ENCODE measurements around the gene NLGN1.

NLGN1 gene

DNA sequence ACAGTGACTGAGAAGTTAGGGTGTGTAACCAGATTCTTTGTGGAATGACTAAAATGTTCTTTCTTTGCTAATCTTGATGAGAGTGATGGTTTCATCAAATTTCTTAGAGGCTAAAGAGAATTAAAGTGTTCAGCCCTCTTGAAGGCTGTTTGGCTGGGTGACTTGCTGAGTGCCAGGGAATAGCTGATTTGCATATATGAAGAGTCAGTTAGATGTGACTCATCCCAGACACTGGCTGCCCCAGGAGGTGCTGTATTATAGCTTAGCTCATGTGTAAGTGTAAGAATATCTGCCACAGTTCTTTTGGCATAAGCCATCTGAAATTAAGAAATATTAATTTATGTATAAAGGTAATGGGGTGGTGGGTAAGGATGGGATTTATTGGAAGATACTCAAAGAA lies 535.1 kb downstream of the NLGN1 start:
- Histone ChIP-seq H3K27ac (no peak overlapping the region), H3K4me3 (no peak overlapping the region)

DNA sequence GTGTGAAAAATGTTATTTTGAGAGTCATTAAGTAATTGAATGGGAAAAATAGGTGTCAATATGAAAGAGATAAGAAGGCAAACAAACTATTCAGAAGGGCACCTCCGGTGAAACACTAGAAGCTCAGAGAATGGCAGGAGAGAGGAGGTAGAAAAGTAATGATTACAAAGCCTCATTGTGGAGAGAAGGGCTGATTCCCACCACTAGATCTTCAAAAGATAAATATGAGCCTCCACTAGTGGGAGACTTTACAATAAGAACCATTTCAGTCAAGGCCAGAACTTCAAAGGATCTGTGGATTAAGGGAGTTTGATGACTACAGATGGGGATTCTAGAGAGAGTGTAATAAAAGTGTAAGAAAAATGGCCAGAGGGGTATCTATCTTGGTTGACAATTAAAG lies 535.6 kb downstream of the NLGN1 start:
- no peak overlapping the region for H3K4me3 ChIP-seq

DNA sequence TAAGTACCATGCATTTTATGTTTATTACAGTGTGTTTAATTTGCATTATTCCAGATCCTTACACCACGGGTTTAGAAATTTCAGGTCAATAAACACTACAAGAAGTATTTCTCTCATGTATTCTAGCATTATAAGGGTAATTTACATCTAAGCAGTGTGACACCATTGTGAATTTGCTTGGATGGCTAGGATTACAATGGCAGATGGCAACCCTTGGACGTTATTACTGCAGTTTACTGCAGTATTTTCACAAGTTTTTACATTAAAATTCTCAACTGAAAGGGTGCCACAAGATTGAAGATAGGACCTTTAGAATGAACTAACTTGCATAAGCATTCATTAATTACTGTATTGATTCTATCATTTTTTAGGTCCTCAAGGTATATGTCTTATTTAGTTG lies 538.8 kb downstream of the NLGN1 start:
- Histone ChIP-seq H3K27ac (no peak overlapping the region), H3K4me3 (no peak overlapping the region)

More for the DNA sequence above, 535.6 kb downstream of the NLGN1 start:
- no peak overlapping the region for H3K27ac ChIP-seq

DNA sequence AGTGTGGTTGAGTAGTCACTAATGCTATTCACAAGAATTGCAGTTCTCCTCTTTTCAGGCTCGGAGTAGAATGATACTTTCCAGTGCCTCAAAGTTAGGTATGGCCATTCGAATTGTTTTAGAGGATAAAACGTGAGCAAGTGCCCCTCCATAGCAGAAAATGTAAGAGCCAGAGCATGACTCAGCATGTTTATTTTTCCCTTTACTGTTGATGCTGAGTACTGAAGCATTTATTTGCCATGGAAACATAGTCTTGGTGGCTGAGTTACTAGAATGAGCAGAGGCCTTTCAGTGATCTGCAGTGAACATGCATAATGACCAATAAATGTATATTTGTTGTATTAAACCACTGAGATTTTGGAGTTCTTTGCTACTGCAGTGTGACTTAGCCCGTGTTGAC lies 540.6 kb downstream of the NLGN1 start:
- Histone ChIP-seq H3K4me3 (no peak overlapping the region), H3K27ac (no peak overlapping the region)

DNA sequence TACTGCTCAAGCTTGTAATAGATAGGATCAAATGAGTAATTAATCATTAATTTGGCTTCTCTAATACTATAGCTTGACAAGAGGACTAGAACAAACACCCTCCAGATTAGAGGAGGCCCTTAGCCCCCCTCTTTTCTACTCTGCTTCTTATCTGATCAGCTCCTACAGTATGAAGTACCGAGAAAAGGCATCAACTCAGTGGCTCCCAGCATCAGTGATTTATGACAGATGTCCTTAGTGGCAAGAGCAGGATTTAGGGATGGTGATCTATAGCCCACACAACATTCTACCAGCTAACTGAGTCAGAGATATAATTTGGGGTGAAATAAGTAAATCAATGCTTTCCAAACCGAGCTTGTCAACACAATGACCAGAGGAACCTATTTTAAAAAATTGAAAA lies 541.1 kb downstream of the NLGN1 start:
- no peak overlapping the region for H3K4me3 ChIP-seq

DNA sequence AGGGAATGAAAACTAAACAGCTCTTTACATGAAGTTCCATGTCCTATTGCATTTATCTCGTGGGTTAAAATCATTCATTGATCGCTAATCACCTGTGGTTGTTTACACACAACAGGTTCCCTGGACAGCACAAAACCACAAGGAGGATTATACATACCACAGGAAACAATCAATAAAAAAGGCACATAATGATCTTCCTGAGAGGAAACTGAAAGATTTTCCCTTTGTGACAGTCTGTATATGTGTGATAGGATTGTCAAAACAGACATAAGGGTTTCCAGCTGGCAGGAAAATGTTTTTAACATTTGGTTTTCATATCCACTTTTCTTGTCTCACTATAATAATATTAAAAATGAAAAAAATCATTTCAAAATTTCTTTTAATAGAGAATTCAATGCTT lies 541.8 kb downstream of the NLGN1 start:
- H3K4me3 ChIP-seq, result no peak overlapping the region
- H3K27ac ChIP-seq, result no peak overlapping the region

More for the DNA sequence above, 541.1 kb downstream of the NLGN1 start:
- no peak overlapping the region for H3K27ac ChIP-seq

DNA sequence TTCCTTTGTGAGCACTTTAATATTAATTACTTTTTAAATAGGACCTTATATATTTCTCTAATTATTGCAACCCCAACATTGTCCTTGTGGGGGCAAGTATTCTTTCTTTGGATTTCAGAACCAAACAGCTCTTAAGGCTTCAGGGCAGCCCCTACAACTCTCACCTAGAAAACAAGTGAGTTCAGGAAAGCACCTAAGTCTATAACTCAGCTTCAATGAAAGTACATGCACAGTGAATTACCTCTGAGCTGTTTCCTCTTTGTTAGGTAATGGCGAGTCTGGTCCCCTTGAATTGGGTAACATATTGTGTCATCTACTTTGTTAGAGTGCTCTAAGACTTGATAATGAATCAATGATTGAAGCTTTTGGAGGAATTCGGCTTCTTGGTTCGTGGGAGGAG lies 545.7 kb downstream of the NLGN1 start:
- Histone ChIP-seq H3K27ac (no peak overlapping the region), H3K4me3 (no peak overlapping the region)

DNA sequence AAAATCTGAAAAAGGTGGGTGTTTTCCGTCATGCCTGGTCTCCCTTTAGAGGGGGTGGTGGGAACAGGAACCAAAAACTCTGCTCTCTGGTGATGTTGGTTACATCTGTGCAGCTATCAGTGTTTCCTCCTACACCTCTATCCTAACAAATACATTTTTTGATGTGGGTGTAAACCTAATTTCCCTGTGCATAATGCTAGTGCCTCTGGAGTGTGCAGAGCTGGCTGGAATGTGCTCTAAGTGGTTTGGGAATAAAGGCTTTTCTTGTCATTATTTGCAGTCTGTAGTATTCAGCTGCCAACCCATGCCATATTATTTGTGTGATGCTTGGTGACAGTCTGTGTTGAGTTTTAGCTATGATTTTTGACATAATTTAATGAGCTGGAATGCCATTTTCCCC lies 547.6 kb downstream of the NLGN1 start:
- H3K27ac ChIP-seq, result no peak overlapping the region
- H3K4me3 ChIP-seq, result no peak overlapping the region

DNA sequence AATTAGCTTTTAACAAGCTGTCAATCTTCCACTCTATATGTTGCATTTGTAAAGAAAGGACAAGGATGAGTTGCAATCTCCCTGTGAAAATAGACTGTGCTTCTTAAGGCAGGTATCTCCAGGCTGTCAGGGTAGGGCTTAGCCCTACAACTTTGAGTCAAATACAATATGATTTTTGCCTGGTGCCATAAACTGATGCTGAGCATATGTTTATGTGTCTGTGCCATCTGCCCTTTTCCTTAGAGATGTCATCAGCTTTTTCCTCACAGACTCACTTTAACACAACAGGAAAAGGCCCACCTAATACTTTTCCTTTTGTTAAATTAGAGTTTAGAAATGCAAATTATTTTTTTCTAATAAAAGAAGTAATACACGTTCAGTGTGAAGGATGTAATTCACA lies 548.3 kb downstream of the NLGN1 start:
- H3K27ac ChIP-seq, result no peak overlapping the region
- H3K4me3 ChIP-seq, result no peak overlapping the region

DNA sequence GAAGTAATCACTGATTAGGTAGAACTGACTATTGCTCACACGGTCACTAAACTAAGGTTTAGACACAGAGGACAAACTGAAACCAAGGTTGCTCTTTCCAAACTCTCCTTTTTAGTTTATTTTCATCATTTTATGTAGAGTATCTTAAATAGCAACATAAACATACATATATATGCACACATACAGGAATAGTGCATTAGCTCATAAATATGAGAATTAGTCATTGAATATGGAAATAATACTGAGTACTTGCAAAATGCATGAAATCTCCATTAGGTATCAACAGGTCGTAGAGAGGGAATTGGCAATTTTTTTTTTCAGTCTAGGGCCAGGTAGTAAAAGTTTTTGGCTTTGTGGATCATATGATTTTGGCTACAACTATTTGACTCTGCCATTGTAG lies 557.1 kb downstream of the NLGN1 start:
- Histone ChIP-seq H3K4me3 (no peak overlapping the region), H3K27ac (no peak overlapping the region)

DNA sequence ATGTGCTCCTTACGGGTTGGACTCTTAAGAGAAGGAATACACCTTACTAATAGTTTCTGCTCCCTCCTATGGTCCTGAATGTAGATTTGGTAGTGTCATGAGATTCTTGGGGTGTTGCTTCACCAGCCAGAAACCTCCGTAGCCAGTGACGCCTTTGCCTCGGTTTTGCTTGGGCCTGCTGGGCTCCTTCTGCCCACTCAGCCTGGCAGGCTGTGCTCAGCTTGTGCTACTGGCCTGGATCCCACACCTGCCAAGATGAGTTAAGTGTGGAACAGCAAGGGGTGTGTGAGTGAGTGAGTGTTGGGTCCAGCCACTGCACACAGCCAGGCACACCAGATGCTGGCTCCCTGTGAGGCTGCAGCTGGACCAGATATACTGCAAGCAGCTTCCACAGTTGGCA lies 560.1 kb downstream of the NLGN1 start:
- H3K27ac ChIP-seq, result no peak overlapping the region
- no peak overlapping the region for H3K4me3 ChIP-seq

DNA sequence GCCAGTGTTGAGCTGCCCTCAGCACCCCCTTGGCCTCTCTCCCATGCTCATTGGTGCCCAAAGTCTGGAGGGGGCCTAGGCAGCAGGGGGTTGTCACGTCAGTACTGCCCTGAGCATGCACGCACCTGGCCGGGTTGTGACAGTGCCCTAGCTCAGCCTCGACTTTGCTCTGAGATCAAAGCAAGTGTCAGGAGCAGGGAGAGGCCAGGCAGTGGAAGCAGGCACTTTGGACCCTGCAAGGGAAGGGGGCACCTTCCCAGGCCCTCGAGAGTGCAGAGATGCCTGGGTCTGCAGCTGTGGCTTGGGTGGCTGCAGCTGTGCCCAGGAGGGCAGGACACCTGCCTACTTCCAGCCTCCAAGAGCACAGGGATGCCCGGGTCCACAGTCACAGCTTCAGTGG lies 561.3 kb downstream of the NLGN1 start:
- Histone ChIP-seq H3K4me3 (no peak overlapping the region), H3K27ac (no peak overlapping the region)

DNA sequence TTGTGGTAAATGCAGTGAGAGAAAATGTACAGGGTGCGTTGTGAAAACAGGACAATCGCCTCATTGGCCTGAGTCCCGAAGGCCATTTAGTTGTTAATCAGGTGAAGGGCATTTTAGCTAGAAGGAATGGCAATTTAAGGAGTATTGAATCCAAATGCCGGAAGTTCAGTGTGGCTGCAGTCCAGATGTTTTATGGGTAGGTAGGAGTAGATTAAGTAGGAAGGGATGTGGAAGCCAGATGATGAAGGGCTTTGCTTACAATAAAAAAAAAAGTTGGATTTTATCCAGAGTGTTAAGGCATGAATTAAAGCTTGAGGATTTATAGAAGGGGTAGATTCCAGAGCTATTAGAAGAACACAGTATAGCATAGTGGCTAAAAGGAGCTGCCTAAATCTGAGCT lies 572.7 kb downstream of the NLGN1 start:
- H3K27ac ChIP-seq, result no peak overlapping the region
- H3K4me3 ChIP-seq, result no peak overlapping the region

DNA sequence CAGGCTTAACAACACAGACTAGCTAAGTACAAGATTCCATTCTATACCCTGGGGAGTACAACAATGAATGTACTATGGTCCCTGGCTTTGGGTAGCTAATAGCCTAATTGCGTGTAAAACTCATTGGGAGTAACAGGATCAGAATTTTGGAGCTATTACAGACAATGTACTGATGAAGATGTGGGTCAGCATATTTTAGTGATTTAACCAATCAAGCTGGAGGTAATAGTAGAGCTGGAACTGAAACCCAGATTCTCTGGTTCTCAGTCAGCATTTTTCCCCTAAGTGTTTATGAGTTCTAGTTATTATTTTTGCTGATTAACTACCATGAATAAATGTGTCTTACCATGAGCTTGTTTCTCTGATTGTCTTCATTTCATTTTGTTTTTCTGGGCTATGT lies 578.7 kb downstream of the NLGN1 start:
- Histone ChIP-seq H3K27ac (no peak overlapping the region), H3K4me3 (no peak overlapping the region)

DNA sequence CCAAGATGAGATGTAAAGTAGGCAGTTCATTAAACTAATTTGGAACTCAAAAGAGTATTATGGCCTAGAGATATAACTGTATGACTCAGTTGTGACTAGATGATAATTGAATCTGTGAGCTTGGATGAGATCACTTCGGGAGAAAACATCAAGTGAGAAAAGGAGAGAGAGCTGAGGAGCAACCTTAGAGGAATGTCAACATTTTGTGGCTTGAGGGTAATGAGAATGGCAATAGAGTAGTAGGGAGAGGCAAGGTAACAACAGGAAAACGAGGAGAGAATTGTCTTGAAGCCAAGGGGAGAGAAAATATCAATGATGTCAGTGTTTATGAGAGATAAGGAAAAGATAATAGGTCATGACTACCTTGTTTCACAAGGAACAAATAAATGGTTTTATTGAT lies 580.2 kb downstream of the NLGN1 start:
- Histone ChIP-seq H3K27ac (no peak overlapping the region), H3K4me3 (no peak overlapping the region)

DNA sequence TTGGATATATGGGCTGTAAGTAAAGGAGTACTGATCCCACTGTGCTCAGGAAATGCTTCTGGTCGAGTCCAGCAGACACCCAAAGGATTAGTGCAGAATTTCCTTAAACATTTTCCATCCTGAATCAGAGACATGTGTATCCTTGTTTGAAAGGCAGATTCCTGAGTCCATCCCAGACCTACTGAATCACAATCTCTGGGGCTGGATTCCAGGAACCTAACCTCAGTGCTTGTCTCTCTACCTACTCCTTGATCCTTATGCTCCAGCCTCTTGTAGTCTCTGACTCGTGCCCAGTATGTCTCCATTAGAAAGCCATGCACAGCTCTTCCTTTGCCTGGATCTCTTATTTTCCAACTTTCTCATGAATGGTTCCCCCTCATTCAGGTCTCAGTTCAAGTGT lies 585.8 kb downstream of the NLGN1 start:
- no peak overlapping the region for H3K27ac ChIP-seq
- no peak overlapping the region for H3K4me3 ChIP-seq

DNA sequence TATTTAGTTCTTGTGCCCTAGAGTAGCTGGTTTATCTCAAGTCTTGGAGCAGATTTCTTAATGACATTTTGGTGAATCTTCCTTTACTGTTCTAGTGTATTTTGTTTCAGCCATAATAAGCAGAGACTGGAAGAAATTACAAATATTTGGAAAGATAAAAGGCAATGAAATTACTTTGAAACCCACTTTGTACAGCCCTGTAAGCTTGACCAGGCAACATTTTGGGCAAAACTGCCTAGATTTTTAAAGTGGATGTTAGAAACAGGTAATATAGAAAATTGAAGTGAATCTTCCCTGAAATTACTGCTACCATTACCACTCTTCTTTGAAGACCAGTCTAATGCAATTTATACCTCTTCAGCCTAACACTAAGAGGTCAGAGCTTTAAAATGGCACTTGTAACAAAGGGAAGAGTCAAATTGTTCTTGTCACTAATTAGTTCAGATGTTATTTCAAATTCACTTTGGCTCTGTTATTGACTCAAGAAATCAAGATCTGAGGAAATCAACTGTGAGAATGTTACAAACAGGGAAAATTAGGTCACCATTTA lies 589.4 kb downstream of the NLGN1 start:
- H3K4me3 ChIP-seq, result no peak overlapping the region
- H3K27ac ChIP-seq, result no peak overlapping the region

DNA sequence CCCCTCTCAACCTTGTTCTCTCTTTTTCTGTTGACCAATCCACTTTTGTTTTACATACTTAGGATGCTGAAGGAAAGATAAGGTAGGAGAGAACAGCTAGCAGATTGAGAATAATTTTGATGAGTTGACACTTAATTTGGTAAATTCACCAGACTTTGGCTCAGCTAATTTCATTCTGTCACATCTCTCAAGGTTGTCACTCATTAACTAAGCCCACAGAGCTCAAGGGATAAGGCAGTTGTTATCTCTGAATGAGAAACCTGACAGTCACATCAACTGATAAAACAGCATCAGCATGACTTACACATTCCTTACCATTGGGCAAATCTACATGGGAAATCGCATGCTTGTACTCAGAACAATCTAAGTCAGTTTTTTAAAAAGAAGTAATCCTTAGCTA lies 591.4 kb downstream of the NLGN1 start:
- no peak overlapping the region for H3K27ac ChIP-seq
- no peak overlapping the region for H3K4me3 ChIP-seq

DNA sequence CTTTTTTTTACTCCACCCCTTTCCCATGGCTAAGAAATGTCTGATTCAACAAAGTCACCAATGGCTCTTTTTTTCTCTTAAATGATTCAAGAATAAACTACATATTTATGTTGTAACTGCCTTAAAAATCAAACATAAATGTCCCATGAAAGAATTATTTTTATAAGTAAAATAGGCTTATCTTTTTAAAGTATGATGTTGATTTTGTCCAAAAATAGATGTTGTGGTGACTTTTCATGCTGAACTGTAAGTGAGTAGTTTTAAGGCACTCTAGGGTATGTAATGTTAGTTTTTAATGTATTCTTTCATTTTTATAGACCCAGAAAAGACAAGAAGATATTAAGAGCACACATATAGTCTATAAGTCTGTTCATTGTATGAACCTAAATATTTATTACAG lies 594.9 kb downstream of the NLGN1 start:
- Histone ChIP-seq H3K27ac (no peak overlapping the region), H3K4me3 (no peak overlapping the region)

DNA sequence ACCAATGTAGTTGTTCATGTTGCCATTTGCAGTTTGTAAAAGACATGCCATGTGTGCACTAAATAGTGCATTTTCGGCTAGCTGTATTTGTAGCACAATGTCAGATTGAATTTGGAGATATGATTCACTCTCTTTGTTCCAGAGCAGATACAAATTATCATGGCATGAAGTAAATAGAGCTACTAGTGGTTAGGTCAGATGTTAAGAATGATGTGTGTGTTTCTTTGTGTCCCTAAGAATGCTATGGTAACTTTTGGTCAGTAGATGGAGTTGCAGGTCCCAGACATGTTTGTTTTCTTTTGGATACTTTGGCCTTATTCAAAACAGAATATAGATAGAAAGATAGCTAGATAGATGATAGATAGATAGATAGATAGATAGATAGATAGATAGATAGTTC lies 595.8 kb downstream of the NLGN1 start:
- Histone ChIP-seq H3K27ac (no peak overlapping the region), H3K4me3 (no peak overlapping the region)

DNA sequence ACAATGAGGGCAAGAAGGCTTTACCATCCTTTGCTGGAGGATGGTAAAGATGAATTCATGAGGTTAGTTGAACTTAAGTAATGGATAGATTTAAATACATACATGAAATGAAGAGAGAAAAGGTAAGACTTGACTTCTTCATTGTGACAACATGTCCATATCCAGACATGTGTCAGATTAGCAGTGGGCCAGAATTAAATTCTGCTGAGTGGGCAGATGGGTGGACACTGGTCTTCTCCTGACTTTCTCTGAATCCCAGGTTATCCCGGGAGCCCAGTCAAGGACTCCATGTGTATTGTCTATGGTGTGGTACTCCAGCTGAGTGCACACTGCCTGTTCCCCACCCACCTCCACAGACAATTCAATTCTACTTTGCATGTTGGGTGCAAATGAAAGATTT lies 603.1 kb downstream of the NLGN1 start:
- H3K4me3 ChIP-seq, result no peak overlapping the region
- no peak overlapping the region for H3K27ac ChIP-seq

DNA sequence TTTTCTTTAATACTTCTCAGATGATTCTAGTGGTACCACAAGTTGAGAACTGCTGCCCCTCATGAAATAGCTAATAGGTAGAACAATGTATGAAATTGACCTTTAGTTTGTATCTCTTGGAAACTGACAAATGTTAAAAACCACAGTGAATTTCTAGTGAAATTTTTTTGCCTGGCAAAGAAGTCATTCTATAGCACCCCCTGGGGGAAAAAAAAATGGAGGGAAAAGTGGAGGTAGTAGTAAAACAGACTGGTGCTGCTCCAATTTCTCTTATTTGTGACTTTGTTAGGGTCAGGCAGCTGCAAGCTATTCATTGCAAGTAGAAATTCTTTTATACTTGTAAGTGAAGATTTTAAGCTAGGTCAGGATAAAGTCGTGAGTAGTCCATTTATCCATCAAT lies 605.0 kb downstream of the NLGN1 start:
- Histone ChIP-seq H3K4me3 (no peak overlapping the region), H3K27ac (no peak overlapping the region)

DNA sequence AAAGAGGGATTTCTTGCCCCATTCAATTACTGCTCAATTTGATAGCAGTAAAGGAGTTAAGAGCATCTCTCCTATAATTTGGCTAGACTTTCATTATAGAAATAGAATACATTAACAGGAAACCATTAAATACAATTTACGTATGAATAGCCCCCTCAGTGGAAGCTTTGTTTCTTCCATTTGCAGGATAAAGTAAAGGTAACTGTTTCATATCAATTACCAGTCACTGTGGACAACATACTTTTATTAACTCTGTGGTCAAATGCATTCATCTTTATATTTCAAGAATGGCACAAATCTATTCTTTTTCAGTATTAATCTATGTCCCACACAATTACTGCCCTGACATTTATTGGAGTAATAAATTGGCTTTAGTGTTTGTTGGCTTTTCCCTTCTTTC lies 613.4 kb downstream of the NLGN1 start:
- Histone ChIP-seq H3K4me3 (no peak overlapping the region), H3K27ac (no peak overlapping the region)

Data from skin epidermis (tissue), 12 donors.